A673 (cell line): ENCODE data around the gene ADPRM.

Experiments used
- EZH2 ChIP-seq: fragments of 200-600 bp; sonication (generic); IDR thresholded peaks from 2 replicates; pipeline ENCODE4 v1.6.1; 2017; ENCODE audit warnings: borderline replicate concordance, low read depth, mild to moderate bottlenecking, mixed read lengths, antibody characterized with exemption, low read length; ENCODE audit not compliant: poor library complexity, severe bottlenecking
- TF ChIP-seq, protein P1 (sequence below): fragments of 300-800, 200-600 bp; sonication (generic); conservative IDR thresholded peaks from 2 replicates; pipeline ENCODE4 v1.5.1; 2017; ENCODE audit warnings: low read depth, mild to moderate bottlenecking, antibody characterized with exemption, low read length, moderate library complexity, mixed read lengths

DNA sequence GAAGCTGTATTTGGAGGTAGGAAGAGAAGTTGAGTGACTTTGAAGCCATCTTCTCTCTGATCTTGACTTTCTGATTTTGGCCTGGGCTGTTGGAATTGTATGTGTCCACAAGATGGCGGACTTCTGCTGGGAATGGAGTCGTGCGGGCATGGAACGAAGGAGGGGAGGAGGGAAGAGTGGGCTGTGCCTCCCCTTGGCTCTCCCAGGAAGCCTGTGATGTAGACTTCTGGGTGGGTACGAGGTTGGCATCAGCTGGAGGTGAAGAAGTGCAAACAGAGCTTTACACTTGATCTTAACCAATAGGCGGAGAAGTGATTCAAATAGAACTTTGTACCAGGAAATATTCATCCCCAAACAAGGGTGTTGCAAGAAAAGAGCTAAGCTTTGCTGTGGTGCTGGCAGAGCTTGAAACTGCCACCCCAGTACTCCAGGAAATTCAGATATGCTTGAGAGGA is 39.8 kb downstream of the ADPRM start:
- TF ChIP-seq, protein P1, sequence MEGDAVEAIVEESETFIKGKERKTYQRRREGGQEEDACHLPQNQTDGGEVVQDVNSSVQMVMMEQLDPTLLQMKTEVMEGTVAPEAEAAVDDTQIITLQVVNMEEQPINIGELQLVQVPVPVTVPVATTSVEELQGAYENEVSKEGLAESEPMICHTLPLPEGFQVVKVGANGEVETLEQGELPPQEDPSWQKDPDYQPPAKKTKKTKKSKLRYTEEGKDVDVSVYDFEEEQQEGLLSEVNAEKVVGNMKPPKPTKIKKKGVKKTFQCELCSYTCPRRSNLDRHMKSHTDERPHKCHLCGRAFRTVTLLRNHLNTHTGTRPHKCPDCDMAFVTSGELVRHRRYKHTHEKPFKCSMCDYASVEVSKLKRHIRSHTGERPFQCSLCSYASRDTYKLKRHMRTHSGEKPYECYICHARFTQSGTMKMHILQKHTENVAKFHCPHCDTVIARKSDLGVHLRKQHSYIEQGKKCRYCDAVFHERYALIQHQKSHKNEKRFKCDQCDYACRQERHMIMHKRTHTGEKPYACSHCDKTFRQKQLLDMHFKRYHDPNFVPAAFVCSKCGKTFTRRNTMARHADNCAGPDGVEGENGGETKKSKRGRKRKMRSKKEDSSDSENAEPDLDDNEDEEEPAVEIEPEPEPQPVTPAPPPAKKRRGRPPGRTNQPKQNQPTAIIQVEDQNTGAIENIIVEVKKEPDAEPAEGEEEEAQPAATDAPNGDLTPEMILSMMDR = peak; percentile 90
- no peak for TF ChIP-seq EZH2
